ENCODE data around the gene PDGFRA. TPM values are rescaled to one million over a fixed set of nuclear protein-coding genes. Genes with fewer than 3 reads are reported as not detected.
A peak's percentile ranks its signal among the peaks of the same experiment; 100 is the strongest.

Gene PDGFRA
- total and polyA plus RNA-seq, 8 donors, result 50.3 to 151 (median 113) TPM

DNA sequence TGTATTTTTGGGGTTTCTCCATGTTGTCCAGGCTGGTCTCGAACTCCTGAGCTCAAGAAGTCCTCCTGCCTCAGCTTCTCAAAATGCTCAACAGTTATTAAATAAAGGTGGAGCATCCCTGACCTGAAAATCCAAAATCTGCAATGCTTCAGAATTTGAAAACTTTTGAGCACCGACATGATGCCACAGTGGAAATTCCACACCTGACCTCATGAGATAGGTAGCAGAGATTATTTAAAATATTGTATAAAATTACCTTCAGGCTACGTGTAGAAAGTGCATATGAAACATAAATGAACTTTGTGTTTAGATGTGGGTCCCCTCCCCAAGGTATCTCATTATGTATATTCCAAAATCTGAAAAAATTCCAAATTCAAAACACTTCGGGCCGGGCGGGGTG is 42.7 kb upstream of the PDGFRA start:
- no peak for TF ChIP-seq CTCF (IDR thresholded peaks at IDR 0.05)
- Histone ChIP-seq H3K36me3 (no peaks in the 10 kb centered on the region), H3K4me3 (no peak overlapping the region), H3K27ac (no peak overlapping the region), H3K9me3 (no peaks in the 10 kb centered on the region), H3K27me3 (no peaks in the 10 kb centered on the region), H3K4me1 (no peaks in the 10 kb centered on the region)
- ATAC-seq (no peak), DNase-seq (no peak)
- intact Hi-C loops (cut with DNase I), result no loop called here

DNA sequence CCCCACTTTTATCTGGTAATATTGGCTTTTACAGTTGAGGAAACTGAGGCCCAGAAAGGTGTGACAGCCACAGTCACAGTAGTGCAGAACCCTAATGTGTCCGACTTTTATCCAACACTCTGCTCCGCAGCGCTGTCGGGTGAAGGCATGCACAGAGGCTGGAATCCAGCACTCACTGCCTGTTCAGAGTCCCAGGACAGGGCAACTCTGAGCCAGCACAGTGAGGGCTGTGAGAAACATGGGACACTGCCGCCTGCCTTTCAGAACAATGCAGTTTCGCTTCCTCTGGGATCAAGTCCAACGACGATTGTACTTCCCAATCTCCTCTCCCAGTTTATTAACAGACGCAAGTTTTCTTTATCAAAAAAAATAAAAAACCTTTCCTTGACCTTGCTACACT is 41.9 kb upstream of the PDGFRA start:
- no peak overlapping the region for H3K27ac ChIP-seq
- no peak for TF ChIP-seq CTCF (IDR thresholded peaks at IDR 0.05)
- H3K27me3 ChIP-seq, result no peaks in the 10 kb centered on the region
- peak; percentile 54 for ATAC-seq
- intact Hi-C loops (cut with DNase I), result no loop called here
- no peaks in the 10 kb centered on the region for H3K36me3 ChIP-seq
- H3K4me3 ChIP-seq, result no peak overlapping the region
- no peaks in the 10 kb centered on the region for H3K9me3 ChIP-seq
- H3K4me1 ChIP-seq, result no peaks in the 10 kb centered on the region
- DNase-seq, result peak in 1 of 4 donors; percentile 49

- Histone ChIP-seq H3K27ac (no peak overlapping the region), H3K9me3 (no peaks in the 10 kb centered on the region), H3K4me1 (no peaks in the 10 kb centered on the region), H3K27me3 (no peaks in the 10 kb centered on the region), H3K36me3 (no peaks in the 10 kb centered on the region), H3K4me3 (no peak overlapping the region)
- DNase-seq (no peak), ATAC-seq (no peak)
- intact Hi-C loops (cut with DNase I), result no loop called here
- TF ChIP-seq CTCF (IDR thresholded peaks at IDR 0.05), result no peak
These were observed 40.0 kb upstream of the PDGFRA start for GRCh38 chr4:54189140-54189539.

GRCh38 chr4:54192811-54193210 is 36.3 kb upstream of the PDGFRA start:
- Histone ChIP-seq H3K4me3 (no peak overlapping the region), H3K27ac (no peak overlapping the region), H3K4me1 (no peaks in the 10 kb centered on the region), H3K27me3 (no peaks in the 10 kb centered on the region), H3K9me3 (no peaks in the 10 kb centered on the region), H3K36me3 (no peaks in the 10 kb centered on the region)
- TF ChIP-seq CTCF (IDR thresholded peaks at IDR 0.05), result no peak
- no peak for ATAC-seq
- intact Hi-C loops (cut with DNase I), result no loop called here
- DNase-seq, result no peak

- intact Hi-C loops (cut with DNase I), result no loop called here
- Histone ChIP-seq H3K27ac (no peak overlapping the region), H3K4me3 (no peak overlapping the region), H3K4me1 (no peaks in the 10 kb centered on the region), H3K9me3 (no peaks in the 10 kb centered on the region), H3K36me3 (no peaks in the 10 kb centered on the region), H3K27me3 (no peaks in the 10 kb centered on the region)
- DNase-seq (no peak), ATAC-seq (no peak)
- no peak for TF ChIP-seq CTCF (IDR thresholded peaks at IDR 0.05)
These were observed 31.2 kb upstream of the PDGFRA start for GRCh38 chr4:54197926-54198325.
